HFFc6 (cell line): ENCODE measurements around the gene SEZ6. TPM values are rescaled to one million over a fixed set of nuclear protein-coding genes. Genes with fewer than 3 reads are reported as not detected.

Experiments
- DNase-seq: peaks from one replicate; pipeline ENCODE4 v3.0.0-alpha.2; 2018
- H3K27ac Mint-ChIP-seq: 2 replicates; pipeline ENCODE4 v1.8.0; 2020; ENCODE audit warnings: mild to moderate bottlenecking, mixed read lengths
- H3K27me3 Mint-ChIP-seq: 2 replicates; pipeline ENCODE4 v1.8.0; 2021; ENCODE audit warnings: mild to moderate bottlenecking, moderate library complexity, mixed read lengths; ENCODE audit not compliant: insufficient read depth
- H3K36me3 Mint-ChIP-seq: 2 replicates; pipeline ENCODE4 v1.8.0; 2021; ENCODE audit warnings: low read depth, mixed read lengths
- H3K4me1 Mint-ChIP-seq: 2 replicates; pipeline ENCODE4 v1.8.0; 2020; ENCODE audit warnings: low read depth, mixed read lengths
- H3K4me3 Mint-ChIP-seq: 2 replicates; pipeline ENCODE4 v1.8.0; 2020; ENCODE audit warnings: mild to moderate bottlenecking, moderate library complexity, mixed read lengths
- H3K9me3 Mint-ChIP-seq: 2 replicates; pipeline ENCODE4 v1.8.0; 2020; ENCODE audit warnings: mild to moderate bottlenecking, mixed read lengths
- total RNA-seq, 6 experiments: library from RNA; stranded (reverse); fragmentation: NEBNext Ultra II Directional; extraction: Animal tissue kit (Norgen Biotek cat#: 25700); gene quantifications; 2 replicates in 1 of 6; 3 replicates in 5 of 6; pipeline ENCODE4 v1.2.3, GENCODE V29; 2021
- TF ChIP-seq, protein P1 (sequence below): fragments of 200-600 bp; sonication (generic); IDR thresholded peaks from 2 replicates; pipeline ENCODE4 v1.5.0; 2021; ENCODE audit warnings: antibody characterized with exemption, mild to moderate bottlenecking

SEZ6 gene
- total RNA-seq, 6 experiments from 2014 or later: not detected

GRCh38 chr17:28975646-28976045 is 30.2 kb downstream of the SEZ6 start:
- TF ChIP-seq, protein P1, sequence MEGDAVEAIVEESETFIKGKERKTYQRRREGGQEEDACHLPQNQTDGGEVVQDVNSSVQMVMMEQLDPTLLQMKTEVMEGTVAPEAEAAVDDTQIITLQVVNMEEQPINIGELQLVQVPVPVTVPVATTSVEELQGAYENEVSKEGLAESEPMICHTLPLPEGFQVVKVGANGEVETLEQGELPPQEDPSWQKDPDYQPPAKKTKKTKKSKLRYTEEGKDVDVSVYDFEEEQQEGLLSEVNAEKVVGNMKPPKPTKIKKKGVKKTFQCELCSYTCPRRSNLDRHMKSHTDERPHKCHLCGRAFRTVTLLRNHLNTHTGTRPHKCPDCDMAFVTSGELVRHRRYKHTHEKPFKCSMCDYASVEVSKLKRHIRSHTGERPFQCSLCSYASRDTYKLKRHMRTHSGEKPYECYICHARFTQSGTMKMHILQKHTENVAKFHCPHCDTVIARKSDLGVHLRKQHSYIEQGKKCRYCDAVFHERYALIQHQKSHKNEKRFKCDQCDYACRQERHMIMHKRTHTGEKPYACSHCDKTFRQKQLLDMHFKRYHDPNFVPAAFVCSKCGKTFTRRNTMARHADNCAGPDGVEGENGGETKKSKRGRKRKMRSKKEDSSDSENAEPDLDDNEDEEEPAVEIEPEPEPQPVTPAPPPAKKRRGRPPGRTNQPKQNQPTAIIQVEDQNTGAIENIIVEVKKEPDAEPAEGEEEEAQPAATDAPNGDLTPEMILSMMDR: no peak
- Mint-ChIP-seq H3K36me3 (no peaks in the 10 kb centered on the region), H3K4me1 (peaks cover 20% of the 10 kb centered on the region), H3K27me3 (peaks cover 39% of the 10 kb centered on the region), H3K27ac (no peak overlapping the region), H3K9me3 (no peaks in the 10 kb centered on the region), H3K4me3 (no peak overlapping the region)
- DNase-seq: no peak

DNA sequence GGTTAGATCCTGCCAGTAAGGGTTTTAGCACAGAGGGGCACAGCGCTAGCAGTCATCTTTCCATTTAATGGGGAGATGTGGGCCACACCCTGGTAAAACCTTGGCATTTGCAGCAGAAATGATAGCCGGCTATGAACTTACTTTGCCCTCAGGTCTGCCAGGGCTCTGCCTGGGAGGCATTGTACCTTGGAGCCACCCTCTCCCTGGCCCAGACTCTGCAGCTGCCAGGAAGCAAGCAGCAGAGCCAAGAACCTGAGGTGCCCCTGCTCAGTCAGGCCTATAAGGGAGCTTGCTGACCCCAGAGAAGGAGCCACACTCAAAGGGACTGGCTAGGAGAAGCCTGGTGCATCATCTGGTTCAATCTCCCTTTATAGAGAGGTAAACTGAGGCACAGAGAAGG is 30.8 kb downstream of the SEZ6 start:
- H3K4me1 Mint-ChIP-seq: peaks cover 25% of the 10 kb centered on the region
- H3K27ac Mint-ChIP-seq: no peak overlapping the region
- TF ChIP-seq, protein P1: no peak
- H3K36me3 Mint-ChIP-seq: no peaks in the 10 kb centered on the region
- no peak overlapping the region for H3K4me3 Mint-ChIP-seq
- H3K27me3 Mint-ChIP-seq: peaks cover 39% of the 10 kb centered on the region
- DNase-seq: no peak
- no peaks in the 10 kb centered on the region for H3K9me3 Mint-ChIP-seq

- no peaks in the 10 kb centered on the region for H3K9me3 Mint-ChIP-seq
- no peaks in the 10 kb centered on the region for H3K36me3 Mint-ChIP-seq
- peaks cover 42% of the 10 kb centered on the region for H3K27me3 Mint-ChIP-seq
Observed at GRCh38 chr17:28974451-28974850, 31.4 kb downstream of the SEZ6 start.

DNA sequence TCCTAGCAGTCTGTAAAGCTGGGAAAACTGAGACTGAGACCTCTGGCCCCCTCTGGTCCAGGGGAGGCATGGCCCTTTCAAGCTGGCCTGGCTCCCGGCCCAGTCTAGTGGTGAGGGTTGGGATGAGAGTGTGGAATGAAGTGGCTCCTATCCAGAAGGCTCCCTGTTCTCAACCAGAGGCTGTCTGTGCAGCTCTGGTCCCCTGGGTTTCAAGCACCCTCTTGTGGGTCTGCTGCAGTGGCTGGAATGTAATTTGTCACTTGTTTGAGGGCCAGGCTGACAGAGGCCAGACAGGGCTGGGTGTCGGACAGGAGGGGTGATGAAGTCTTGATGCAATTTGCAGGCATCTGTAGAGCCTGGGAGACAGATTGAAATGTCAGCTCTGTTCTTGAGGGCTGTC is 32.4 kb downstream of the SEZ6 start:
- DNase-seq: peak; percentile 29
- H3K9me3 Mint-ChIP-seq: no peaks in the 10 kb centered on the region
- H3K4me1 Mint-ChIP-seq: peaks cover 34% of the 10 kb centered on the region
- TF ChIP-seq, protein P1: no peak
- peaks cover 38% of the 10 kb centered on the region for H3K27me3 Mint-ChIP-seq
- no peak overlapping the region for H3K4me3 Mint-ChIP-seq
- no peaks in the 10 kb centered on the region for H3K36me3 Mint-ChIP-seq
- H3K27ac Mint-ChIP-seq: no peak overlapping the region

More at GRCh38 chr17:28974451-28974850, 31.4 kb downstream of the SEZ6 start:
- H3K27ac Mint-ChIP-seq: no peak overlapping the region
- DNase-seq: no peak
- TF ChIP-seq, protein P1: no peak
- no peak overlapping the region for H3K4me3 Mint-ChIP-seq
- peaks cover 28% of the 10 kb centered on the region for H3K4me1 Mint-ChIP-seq

DNA sequence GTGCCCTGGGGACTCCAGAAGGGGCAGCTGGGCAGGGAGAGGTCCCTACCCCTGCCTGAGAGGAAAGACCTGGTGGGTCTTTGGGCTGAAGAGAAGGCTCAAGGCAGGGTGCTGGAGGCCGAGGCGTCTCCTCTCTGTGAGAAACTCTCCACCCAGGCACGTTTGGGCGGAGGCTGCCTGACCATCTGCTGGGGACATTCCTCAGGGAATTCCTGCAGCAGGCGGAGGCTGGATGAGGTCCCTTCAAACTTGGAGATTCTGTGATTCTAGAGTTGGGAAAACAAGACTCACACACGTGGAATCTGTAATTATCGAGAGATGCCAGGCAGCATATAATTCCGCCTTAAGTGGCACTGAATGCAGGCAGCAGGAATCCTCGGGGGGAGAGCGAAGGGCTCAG is 33.4 kb downstream of the SEZ6 start:
- no peaks in the 10 kb centered on the region for H3K36me3 Mint-ChIP-seq
- no peak overlapping the region; the same call in 1 of the 2 replicates for H3K4me3 Mint-ChIP-seq
- TF ChIP-seq, protein P1: no peak
- peak; percentile 31 for DNase-seq
- no peaks in the 10 kb centered on the region for H3K9me3 Mint-ChIP-seq
- peaks cover 35% of the 10 kb centered on the region for H3K4me1 Mint-ChIP-seq
- no peak overlapping the region for H3K27ac Mint-ChIP-seq
- H3K27me3 Mint-ChIP-seq: peaks cover 35% of the 10 kb centered on the region

GRCh38 chr17:28970879-28971278 is 35.0 kb downstream of the SEZ6 start:
- H3K4me1 Mint-ChIP-seq: peaks cover 35% of the 10 kb centered on the region
- no peaks in the 10 kb centered on the region for H3K9me3 Mint-ChIP-seq
- no peak overlapping the region for H3K27ac Mint-ChIP-seq
- H3K4me3 Mint-ChIP-seq: no peak overlapping the region
- TF ChIP-seq, protein P1: no peak
- peaks cover 31% of the 10 kb centered on the region for H3K27me3 Mint-ChIP-seq
- DNase-seq: no peak
- H3K36me3 Mint-ChIP-seq: no peaks in the 10 kb centered on the region
